HL-60/S4 treated with phorbol 12-myristate 13-acetate at 8.2 ng/mL for 4 days and 3 days (cell line): Measurements from ENCODE around the gene DNAJB13.
"Not testable (repeated sequence)": the region's sequence is repeated elsewhere in the genome, so short reads cannot be mapped to it uniquely, and the experiment has no call there.

ENCODE experiments used
- in situ Hi-C: fragments of 300-500 bp; cut with MboI; formaldehyde crosslinking; loops from 2 replicates; pipeline ENCODE4 v1.15.0; 2022; ENCODE audit warnings: low sequenced_read_pairs

Gene DNAJB13

DNA sequence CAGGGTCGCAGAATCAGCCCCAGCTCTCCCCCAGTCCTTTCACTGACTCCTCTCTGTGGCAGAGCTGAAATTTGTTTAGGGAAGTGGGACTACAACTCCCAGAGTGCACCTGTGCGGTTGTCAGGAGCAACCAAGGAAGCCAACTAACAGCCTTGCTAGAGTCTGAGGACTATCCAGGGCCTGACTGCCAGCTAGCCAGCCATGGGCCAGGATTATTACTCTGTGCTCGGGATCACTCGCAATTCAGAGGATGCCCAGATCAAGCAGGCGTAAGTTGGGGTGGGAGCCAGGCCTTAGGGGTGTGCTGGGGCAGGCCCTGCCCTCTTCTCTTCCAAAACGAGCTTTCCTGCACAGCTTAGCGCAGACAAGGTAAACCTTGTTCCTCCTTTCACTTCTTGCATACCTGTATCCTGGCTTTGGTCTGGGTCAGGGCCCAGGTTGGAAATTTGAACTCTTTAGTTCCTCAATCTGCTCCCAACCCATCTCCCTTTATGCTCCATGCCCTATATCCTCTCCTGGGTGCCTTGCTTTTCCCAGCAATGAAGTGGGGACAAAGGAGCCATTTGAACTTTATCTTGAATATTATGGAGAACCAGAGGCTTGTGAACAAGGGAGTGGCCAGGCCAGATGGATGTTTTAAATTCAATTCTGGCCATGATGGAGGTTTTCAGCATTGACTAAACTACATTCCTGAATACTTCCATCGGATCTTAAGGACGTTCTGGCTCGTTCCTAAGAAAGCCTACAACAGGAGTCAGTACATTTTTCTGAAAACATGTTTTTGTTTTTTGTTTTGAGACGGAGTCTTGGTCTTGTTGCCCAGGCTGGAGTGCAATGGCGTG lies at the start of gene DNAJB13:
TSS of gene DNAJB13 (plus strand) at position 158 of the 842 bp plus-strand sequence. CDS start at position 202, 44 bp downstream.
- in situ Hi-C loops: no loop called here

- in situ Hi-C loops: no loop called here
Observed at GRCh38 chr11:73902303-73902702, 48.5 kb upstream of the DNAJB13 start.

DNA sequence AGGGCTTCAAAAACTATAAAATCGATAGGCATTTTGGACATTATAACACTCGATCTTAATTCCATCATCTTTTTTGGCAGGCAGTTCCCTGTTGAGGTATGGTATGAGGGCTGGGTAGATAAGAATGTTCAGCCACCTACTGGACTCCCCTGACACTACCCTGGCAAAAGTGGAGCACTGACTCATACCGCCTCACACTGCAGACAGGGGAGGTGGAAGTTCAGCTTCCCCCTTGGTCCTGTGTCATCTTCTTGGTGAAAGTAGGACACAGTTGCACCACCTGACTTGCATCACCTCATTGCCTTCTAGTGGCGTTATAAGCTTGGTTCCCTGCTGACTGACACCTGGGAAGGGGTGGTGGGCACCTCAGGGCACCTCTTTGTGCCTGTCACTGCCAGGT lies 43.6 kb upstream of the DNAJB13 start:
- in situ Hi-C loops: no loop called here

- in situ Hi-C loops: no loop called here
Observed at GRCh38 chr11:73912026-73912425, 38.8 kb upstream of the DNAJB13 start.

DNA sequence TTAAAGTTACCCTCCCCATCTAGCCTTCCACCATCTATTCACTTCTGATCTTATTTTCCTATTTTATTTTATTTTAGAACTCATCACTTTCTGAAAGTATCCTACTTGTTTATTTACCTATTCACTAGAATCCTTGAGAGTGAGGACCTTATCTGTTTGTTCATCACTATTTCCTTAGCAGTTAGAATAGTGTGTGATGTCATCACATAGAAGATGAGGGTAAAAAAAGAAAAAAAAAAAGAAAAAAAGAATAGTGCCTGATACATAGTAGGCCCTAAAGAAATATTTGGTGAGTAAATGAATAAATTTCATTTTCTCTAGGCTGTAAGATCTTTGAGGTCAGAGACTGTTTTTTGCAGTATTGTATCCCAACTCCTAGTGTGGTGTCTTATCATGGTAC lies 37.4 kb upstream of the DNAJB13 start:
- in situ Hi-C loops: no loop called here

DNA sequence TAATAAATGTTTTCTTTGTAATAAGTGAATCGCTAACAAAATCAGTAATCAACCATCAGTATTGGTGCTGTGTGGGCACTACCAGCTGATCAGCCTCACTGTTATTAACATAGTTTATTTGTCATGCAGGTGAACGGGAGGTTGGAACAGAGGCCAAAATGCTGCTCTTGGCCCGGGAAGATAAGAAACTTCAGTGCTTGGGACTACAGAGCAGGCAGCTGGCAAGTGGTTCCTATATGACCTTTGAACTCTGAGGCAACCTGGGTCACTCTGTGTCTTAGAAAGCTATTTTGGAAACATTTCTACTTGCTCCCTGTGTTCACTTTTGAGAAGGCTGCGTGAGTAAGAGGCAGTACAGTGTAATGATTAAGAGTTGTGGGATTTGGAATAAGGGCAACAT lies 36.5 kb upstream of the DNAJB13 start:
- in situ Hi-C loops: no loop called here

DNA sequence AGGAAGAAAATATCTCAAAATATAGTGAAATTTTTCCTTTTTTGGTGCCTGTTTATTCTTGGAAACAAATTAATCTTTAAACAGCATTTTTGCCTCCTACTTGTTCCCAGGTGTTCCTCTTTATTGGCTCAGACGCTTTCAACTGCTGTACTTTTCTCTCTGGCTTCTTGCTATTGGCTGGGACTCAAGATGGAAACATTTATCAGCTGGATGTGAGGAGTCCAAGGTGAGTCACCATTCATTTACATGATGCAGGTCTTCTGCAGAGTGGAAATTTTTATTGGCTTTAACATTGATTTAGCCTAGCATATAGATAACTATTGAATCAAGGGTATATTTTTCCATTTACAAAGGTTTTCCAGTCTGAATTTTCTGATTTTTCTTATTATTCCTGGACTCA lies 34.4 kb upstream of the DNAJB13 start:
- in situ Hi-C loops: no loop called here

DNA sequence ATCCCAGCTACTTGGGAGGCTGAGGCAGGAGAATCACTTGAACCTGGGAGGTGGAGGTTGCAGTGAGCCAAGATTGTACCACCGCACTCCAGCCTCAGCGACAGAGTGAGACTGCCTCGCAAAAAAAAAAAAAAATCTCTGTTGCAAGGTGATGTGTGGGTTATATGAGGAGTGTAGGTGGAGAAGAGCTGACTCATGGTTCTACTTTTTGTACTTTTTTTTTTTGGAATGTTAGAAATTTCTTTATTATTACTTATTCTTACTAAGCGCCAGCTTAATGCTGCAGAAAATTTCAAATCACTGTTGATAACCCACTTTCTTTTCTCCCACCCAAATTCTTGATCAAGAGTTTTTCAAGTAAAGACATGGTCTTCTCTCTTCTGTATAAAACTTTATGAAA lies 29.6 kb upstream of the DNAJB13 start:
- in situ Hi-C loops: no loop called here

DNA sequence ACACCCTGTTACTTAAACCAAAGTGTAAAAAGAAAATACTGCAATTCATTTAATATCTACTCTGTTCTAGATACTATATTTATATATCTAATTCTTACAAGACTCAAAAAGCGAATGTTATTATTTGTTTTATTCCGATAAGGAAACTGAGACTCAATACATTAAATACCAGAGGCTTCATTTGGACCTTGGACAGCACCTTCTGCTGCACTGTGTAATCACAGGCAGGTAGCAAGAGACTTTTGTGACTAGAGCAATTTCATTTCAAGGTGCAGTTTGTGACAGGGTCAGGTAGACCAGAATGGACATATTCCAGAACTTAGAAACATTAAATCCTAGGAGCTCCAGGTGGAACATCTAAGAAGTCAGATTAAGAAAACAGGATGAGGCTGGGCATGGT lies 21.4 kb upstream of the DNAJB13 start:
- in situ Hi-C loops: no loop called here

DNA sequence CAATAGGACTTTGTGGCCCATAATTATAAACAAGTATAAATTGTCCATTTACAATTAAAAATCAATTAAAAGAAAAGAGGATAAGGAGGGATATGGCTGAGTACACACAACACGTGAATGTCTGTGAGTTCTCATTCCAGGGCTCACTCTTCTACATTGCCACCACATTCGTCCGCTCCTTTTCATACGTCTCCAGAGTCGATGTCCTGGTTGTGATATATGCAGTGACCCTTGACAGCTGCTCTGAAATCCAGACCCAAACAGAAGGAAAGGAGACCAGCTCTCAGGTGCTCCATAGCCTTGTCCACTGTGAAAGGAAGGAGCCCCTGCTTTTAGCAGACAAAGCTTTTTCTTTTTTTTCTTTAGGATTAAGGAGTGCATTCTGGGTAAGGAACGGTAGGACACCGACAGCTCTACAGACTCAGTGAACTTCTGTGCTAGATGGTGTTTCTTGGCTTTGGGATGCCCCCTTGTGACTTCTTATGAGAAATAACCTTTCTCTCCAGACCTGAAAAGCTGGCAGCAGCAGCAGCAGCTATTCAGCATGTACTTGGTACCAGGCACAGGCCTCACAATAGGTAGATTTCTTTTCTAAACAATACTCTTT lies 19.7 kb upstream of the DNAJB13 start:
- in situ Hi-C loops: no loop called here

GRCh38 chr11:73931951-73932350 lies 18.9 kb upstream of the DNAJB13 start:
- in situ Hi-C loops: no loop called here

DNA sequence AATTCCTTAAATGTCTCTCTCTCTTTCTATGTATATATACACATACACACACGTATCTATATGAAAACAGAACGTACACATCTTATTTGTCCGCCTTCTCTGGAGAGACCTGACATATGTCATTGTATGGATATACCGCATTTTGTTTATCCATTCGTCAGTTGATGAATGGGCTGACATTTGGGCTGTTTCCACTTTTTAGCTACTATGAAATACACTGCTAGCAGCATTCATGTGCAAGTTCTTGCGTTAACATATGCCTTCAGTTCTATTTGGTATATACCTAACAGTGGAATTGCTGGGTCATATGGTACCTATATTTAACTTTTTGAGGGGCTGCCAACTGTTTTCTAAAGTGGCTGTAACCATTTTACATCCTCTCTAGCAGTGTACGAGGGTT lies 18.0 kb upstream of the DNAJB13 start:
- in situ Hi-C loops: no loop called here

GRCh38 chr11:73936047-73936446 lies 14.8 kb upstream of the DNAJB13 start:
- in situ Hi-C loops: not testable (repeated sequence)

DNA sequence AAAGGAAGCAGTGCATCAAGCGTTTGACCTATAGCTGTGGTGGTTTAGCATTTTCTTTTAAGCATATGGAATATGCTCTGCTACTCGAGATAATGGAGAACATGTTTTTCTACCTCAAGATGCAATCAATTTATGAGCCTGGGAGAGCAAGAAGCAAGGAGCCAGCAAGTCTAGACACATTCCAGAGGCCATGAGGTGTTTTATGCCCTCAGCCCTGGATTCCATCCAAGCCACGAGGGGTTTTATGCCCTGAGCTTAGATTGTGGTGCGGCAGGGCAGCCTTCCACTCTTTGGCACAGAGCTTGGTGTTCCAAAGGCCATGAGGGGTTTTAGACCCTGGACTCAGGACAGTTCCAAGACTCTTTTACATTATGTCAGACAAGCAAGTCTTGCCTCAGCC lies 11.7 kb upstream of the DNAJB13 start:
- in situ Hi-C loops: no loop called here

DNA sequence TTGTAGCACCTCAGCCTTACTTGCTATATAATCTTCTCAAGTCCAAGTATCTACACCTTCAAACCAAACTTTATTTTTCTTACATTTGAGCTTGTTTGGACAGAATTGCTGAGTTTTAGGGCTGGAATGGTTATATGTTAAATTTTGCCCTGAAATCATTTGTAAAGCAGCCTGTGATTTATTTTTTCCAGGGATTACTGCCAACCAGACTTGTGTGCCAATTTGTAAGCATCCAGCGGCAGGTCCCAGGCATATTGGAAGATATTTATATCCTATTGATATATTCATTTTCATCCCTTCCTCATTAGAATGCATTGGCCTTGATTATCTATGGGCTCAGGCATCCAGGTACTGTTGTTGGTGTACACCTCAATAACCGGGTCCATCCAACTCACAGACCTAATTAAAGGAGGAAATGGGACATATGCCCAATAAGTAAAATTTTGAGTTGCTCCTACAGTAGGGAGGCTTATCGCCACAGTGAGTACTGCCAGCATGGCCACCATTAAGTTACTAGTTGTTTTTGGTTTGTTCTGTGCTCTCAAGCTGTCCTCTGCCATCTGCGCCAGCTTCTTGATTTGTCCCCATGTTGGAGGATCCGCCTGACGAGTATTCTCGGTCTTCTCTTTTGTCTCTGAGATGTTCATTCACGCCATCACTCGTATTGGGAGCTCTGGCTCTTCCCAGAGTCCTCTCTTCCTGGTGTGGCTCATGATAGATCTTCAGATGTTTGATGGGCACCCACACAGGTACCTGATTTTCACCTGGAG lies 9.8 kb upstream of the DNAJB13 start:
- in situ Hi-C loops: no loop called here

- in situ Hi-C loops: no loop called here
Observed at GRCh38 chr11:73942010-73942409, 8.8 kb upstream of the DNAJB13 start.

GRCh38 chr11:73944085-73944484 lies 6.7 kb upstream of the DNAJB13 start:
- in situ Hi-C loops: no loop called here

DNA sequence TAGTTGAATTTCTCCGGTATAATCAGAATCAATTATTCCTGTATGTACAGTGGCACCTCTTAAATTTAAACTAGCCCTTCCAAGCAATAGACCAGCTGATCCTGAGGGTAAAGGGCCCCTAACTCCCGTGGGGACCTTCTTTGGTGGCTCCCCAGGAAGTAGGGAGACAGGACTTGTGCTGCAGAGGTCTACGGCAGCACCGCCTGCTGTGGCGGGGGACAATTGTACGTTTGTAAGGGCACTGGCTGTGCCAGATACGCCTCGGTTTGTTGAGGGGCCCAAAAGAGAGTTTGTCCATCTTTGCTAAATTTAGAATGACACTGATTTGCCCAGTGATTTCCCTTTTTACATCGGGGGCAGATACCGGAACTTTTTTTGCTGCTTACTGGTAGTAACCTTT lies 5.9 kb upstream of the DNAJB13 start:
- in situ Hi-C loops: no loop called here

DNA sequence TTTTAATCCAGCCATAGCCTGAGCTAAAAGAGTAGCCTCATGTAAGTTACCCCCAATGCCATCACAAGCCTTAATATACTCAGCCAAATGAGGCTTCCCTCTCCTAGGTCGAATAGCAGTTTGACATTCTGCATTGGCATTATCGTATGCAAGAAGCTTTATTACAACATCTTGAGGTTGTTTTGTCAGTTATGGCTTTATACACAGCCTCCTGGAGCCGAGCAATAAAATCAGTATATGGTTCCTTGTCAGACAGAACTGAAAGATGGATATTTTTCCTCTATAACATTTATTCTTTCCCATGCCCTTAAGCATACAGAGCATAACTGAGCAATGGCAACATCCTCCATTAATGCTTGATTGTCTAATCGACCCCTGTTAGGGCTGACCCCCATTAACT lies 5.4 kb upstream of the DNAJB13 start:
- in situ Hi-C loops: no loop called here

GRCh38 chr11:73946798-73947458 lies 3.9 kb upstream of the DNAJB13 start:
- in situ Hi-C loops: no loop called here

DNA sequence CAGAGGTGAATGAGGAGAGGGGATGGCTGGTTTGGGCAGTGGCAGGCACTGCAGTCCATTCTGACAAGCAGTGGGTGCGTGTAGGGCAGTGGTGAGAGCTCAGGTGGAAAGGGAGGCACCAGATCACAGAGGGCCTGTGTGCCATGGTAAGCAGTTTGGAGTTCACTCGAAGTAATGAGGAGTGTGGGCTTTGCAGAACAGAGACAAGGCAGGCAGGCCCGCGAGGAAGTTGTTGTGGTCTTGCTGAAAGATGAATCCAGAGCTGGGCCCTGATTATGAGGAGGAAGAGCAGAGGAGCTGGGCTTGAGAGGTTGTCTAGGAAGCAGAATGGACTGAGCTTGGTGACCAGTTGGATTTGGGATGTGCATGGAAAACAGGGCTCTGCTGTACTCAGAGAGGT lies 1.6 kb upstream of the DNAJB13 start:
- in situ Hi-C loops: no loop called here
